Measurements from ENCODE around the gene TRAM2. TPM values are rescaled to one million over a fixed set of nuclear protein-coding genes. Genes with fewer than 3 reads are reported as not detected.
"Not testable (repeated sequence)": the region's sequence is repeated elsewhere in the genome, so short reads cannot be mapped to it uniquely, and the experiment has no call there.

The TRAM2 gene
- total RNA-seq, 1 donor from 2014 or later: 56.3 TPM

DNA sequence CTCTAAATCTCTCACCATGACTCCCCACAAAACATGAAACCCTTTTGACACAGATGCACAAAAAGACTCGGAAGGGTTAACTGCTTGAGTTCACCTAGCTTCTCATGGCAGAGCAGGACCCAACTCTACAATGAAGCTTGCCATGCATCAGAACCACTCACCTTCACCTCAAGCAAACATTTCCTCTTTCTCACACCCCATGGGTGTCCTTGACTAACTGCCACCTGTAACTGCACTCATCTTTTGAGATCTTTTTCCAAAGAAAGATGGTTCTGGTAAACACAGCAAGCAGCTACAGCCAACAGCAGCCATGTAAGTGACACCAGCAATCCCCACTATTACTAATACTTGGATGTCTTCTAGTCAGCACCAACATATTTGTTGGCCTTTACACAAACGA is 80.2 kb downstream of the TRAM2 start:
- DNase-seq (ENCODE audit: low spot score): no peak

- no peak for DNase-seq (ENCODE audit: low spot score)
Observed at GRCh38 chr6:52495922-52496321, 80.9 kb downstream of the TRAM2 start.

- DNase-seq (ENCODE audit: low spot score): no peak
Observed at GRCh38 chr6:52494298-52495072, 82.4 kb downstream of the TRAM2 start.

DNA sequence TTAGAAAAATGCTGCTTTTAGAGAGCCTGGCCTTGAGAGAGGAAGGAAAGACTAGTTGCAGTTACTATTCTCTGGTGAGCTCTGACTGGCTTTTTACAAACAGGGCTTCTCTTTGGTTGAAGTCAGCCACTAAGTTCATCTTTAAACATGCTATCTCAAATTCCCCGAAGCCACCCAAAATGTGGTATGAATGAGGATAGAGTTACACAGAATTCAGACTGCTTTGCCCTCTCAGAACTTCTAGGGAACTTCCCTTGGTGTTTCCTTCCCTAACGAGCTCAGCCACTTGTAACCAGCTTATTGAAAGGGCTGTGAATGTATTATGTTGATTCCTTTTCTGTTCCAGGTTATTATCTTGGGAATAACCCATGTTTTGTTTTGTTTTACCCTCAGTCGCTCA is 83.2 kb downstream of the TRAM2 start:
- no peak for DNase-seq (ENCODE audit: low spot score)

- DNase-seq (ENCODE audit: low spot score): no peak
Observed at GRCh38 chr6:52491203-52492069, 85.4 kb downstream of the TRAM2 start.

DNA sequence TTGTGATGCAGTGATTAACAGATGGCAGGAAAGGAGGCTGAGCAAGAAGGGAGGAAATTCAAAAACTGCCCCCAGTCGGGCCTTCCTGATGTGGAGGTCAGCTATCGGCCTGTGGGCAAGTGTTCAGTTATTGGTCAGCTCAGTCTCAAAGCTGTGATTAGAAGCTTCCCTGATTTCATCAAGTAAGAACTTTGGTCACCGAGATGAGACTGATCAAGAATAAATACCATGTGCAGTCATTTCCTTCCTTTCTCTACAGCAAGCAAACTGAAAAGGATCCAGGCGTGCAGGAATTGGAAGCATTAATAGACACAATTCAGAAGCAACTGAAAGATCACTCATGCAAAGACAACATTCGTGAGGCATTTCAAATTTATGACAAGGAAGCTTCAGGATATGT is 87.0 kb downstream of the TRAM2 start:
- no peak for DNase-seq (ENCODE audit: low spot score)

DNA sequence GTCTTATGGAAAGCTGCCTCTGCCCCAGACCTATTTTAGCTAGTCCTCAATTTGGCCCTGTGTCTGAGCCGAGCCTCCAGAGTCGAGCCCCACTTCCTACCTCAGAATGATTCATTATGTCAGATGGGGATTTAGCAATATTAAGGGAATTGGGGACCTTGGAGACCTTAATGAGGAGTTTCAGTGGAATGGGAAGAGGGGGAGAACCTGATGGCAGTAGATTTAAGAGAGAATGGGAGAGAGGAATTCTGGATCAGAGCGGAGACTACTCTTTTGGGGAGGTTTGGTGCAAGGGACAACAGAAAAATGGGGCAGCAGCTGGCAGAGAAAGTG is 93.2 kb downstream of the TRAM2 start:
- DNase-seq (ENCODE audit: low spot score): no peak

GRCh38 chr6:52482903-52483670 is 93.8 kb downstream of the TRAM2 start:
- DNase-seq (ENCODE audit: low spot score): no peak

- DNase-seq (ENCODE audit: low spot score): no peak
Observed at GRCh38 chr6:52475307-52475706, 101.6 kb downstream of the TRAM2 start.

- no peak for DNase-seq (ENCODE audit: low spot score)
Observed at GRCh38 chr6:52474173-52474572, 102.7 kb downstream of the TRAM2 start.

DNA sequence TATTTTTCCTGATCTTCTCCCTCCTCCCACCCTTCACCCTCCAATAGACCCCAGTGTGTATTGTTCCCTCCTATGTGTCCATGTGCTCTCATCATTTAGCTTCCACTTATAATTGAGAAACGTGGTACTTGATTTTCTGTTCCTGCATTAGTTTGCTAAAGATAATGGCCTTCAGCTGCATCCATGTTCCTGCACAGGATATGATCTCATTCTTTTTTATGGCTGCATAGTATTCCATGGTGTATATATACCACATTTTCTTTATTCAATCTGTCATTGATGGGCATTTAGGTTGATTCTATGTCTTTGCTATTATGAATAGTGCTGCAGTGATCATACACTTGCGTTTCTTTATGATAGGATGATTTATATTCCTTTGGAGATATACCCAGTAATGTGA is 115.7 kb downstream of the TRAM2 start:
- DNase-seq (ENCODE audit: low spot score): not testable (repeated sequence)

DNA sequence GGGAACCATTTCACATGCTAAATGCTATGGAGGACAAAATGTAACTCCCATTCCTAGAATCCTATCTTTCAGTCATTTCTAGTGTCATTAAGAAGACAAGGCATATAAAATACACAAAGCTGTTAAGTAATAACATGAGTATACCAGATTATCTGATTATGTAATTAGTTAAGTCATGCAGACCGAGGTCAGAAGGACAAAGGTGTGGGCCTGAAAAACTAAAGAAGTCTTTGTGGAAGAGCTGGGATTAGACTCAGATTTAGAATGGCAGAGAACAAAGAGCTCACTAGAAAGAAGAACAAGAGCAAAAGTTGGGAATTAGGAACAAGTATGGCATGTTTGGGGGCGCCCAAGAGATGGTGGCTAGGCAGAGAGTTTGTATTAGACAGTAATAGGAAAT is 119.8 kb downstream of the TRAM2 start:
- DNase-seq (ENCODE audit: low spot score): no peak

- no peak for DNase-seq (ENCODE audit: low spot score)
Observed at GRCh38 chr6:52454556-52454955, 122.3 kb downstream of the TRAM2 start.

Other genes starting within 250 kb of the TRAM2 start
- 3.9 TPM for gene PAQR8, start 214.9 kb downstream of the TRAM2 start, total RNA-seq
- gene EFHC1, start 156.7 kb downstream of the TRAM2 start, total RNA-seq: 10.4 TPM
- gene TMEM14A, start 94.1 kb upstream of the TRAM2 start, total RNA-seq: 12.6 TPM
- gene GSTA2, start 186.4 kb upstream of the TRAM2 start, total RNA-seq: not detected
- 0.93 TPM for gene GSTA1, start 226.8 kb upstream of the TRAM2 start, total RNA-seq

Data from mesenteric fat pad (tissue), 1 donor.